ENCODE measurements around the gene PDCD2. TPM values are rescaled to one million over a fixed set of nuclear protein-coding genes. Genes with fewer than 3 reads are reported as not detected.

PDCD2 gene
- total RNA-seq, 1 donor from 2014 or later, result 48.8 TPM

GRCh38 chr6:170554796-170555137 lies 29.7 kb downstream of the PDCD2 start:
- no peak for DNase-seq (ENCODE audit: low spot score)
- Mint-ChIP-seq H3K4me1 (ENCODE audit: low read depth) (peaks cover 4% of the 10 kb centered on the region), H3K36me3 (ENCODE audit: low read depth) (peaks cover 7% of the 10 kb centered on the region), H3K9me3 (ENCODE audit: low read depth) (no peaks in the 10 kb centered on the region), H3K27ac (ENCODE audit: unreplicated experiment) (no peak overlapping the region), H3K27me3 (ENCODE audit: low read depth) (no peaks in the 10 kb centered on the region), H3K4me3 (ENCODE audit: unreplicated experiment) (no peak overlapping the region)
- TF ChIP-seq CTCF (IDR thresholded peaks at IDR 0.05), result no peak

GRCh38 chr6:170554013-170554795 lies 30.2 kb downstream of the PDCD2 start, which contains the start of gene TBP:
Gene TBP, plus strand, starts transcription at chr6:170554369. Its CDS starts 2,661 bp downstream, at chr6:170557030.
- no peaks in the 10 kb centered on the region for H3K9me3 Mint-ChIP-seq (ENCODE audit: low read depth)
- TF ChIP-seq CTCF (IDR thresholded peaks at IDR 0.05), result no peak
- H3K36me3 Mint-ChIP-seq (ENCODE audit: low read depth), result peaks cover 7% of the 10 kb centered on the region
- peaks cover 4% of the 10 kb centered on the region for H3K4me1 Mint-ChIP-seq (ENCODE audit: low read depth)
- no peaks in the 10 kb centered on the region for H3K27me3 Mint-ChIP-seq (ENCODE audit: low read depth)
- no peak within 1 kb of the TSS for H3K27ac Mint-ChIP-seq (ENCODE audit: unreplicated experiment)
- DNase-seq (ENCODE audit: low spot score), result peak; percentile 97
- no peak within 1 kb of the TSS for H3K4me3 Mint-ChIP-seq (ENCODE audit: unreplicated experiment)

GRCh38 chr6:170553534-170554012 lies 30.9 kb downstream of the PDCD2 start:
- Mint-ChIP-seq H3K9me3 (ENCODE audit: low read depth) (no peaks in the 10 kb centered on the region), H3K36me3 (ENCODE audit: low read depth) (peaks cover 7% of the 10 kb centered on the region), H3K4me3 (ENCODE audit: unreplicated experiment) (no peak overlapping the region), H3K4me1 (ENCODE audit: low read depth) (peaks cover 4% of the 10 kb centered on the region), H3K27me3 (ENCODE audit: low read depth) (no peaks in the 10 kb centered on the region), H3K27ac (ENCODE audit: unreplicated experiment) (no peak overlapping the region)
- TF ChIP-seq CTCF (IDR thresholded peaks at IDR 0.05), result no peak
- no peak for DNase-seq (ENCODE audit: low spot score)

- Mint-ChIP-seq H3K27ac (ENCODE audit: unreplicated experiment) (no peak within 1 kb of the TSS), H3K36me3 (ENCODE audit: low read depth) (peaks cover 4% of the 10 kb centered on the region), H3K9me3 (ENCODE audit: low read depth) (no peaks in the 10 kb centered on the region), H3K4me1 (ENCODE audit: low read depth) (peaks cover 4% of the 10 kb centered on the region), H3K4me3 (ENCODE audit: unreplicated experiment) (no peak within 1 kb of the TSS), H3K27me3 (ENCODE audit: low read depth) (no peaks in the 10 kb centered on the region)
- DNase-seq (ENCODE audit: low spot score), result peak; percentile 98
- peak; percentile 14 for TF ChIP-seq CTCF (IDR thresholded peaks at IDR 0.05)
Measured at GRCh38 chr6:170552765-170553533, 31.5 kb downstream of the PDCD2 start, which contains the start of gene PSMB1. Gene PSMB1, minus strand, starts transcription at chr6:170553307. Its CDS starts 65 bp downstream, at chr6:170553242.

GRCh38 chr6:170545405-170545804 lies 39.0 kb downstream of the PDCD2 start:
- Mint-ChIP-seq H3K4me1 (ENCODE audit: low read depth) (peaks cover 7% of the 10 kb centered on the region), H3K4me3 (ENCODE audit: unreplicated experiment) (no peak overlapping the region), H3K9me3 (ENCODE audit: low read depth) (no peaks in the 10 kb centered on the region), H3K36me3 (ENCODE audit: low read depth) (peaks cover 32% of the 10 kb centered on the region), H3K27me3 (ENCODE audit: low read depth) (no peaks in the 10 kb centered on the region), H3K27ac (ENCODE audit: unreplicated experiment) (peak overlapping the region; percentile 11)
- TF ChIP-seq CTCF (IDR thresholded peaks at IDR 0.05), result no peak
- no peak for DNase-seq (ENCODE audit: low spot score)

All from chondrocyte (in vitro differentiated cells).